SK-N-SH (cell line): ENCODE data around the gene FAM228B.

Source experiments
- CTCF ChIP-seq: fragments of 200-600 bp; sonication (generic); IDR thresholded peaks from 2 replicates; pipeline ENCODE4 v1.6.1; 2017; ENCODE audit warnings: antibody characterized with exemption, mild to moderate bottlenecking, moderate library complexity
- EZH2phosphoT487 ChIP-seq: fragments of 200-600 bp; sonication (generic); IDR thresholded peaks from 2 replicates; pipeline ENCODE4 v1.6.1; 2017; ENCODE audit warnings: low read depth, mixed run types, mild to moderate bottlenecking, antibody characterized with exemption, moderate library complexity, borderline replicate concordance
- FOSL2 ChIP-seq: IDR thresholded peaks from 2 replicates; pipeline ENCODE4 v1.4.0; 2012; ENCODE audit warnings: low read depth, mild to moderate bottlenecking, moderate library complexity, borderline replicate concordance
- FOXJ3 ChIP-seq: sonication (generic); formaldehyde crosslinking; IDR thresholded peaks from 2 replicates; pipeline ENCODE4 v1.5.1; 2020; ENCODE audit warnings: mild to moderate bottlenecking, missing genetic modification reagents
- MXI1 ChIP-seq: IDR thresholded peaks from 2 replicates; pipeline ENCODE4 v1.6.1; 2012; ENCODE audit warnings: mild to moderate bottlenecking, low read depth, low read length, improper control_type of control experiment
- NRF1 ChIP-seq: IDR thresholded peaks from 2 replicates; pipeline ENCODE4 v1.6.1; 2012; ENCODE audit warnings: low read depth, mild to moderate bottlenecking, low read length
- POLR2AphosphoS5 ChIP-seq: IDR thresholded peaks from 2 replicates; pipeline ENCODE4 v1.6.1; 2012; ENCODE audit warnings: low read depth, low read length
- YY1 ChIP-seq: IDR thresholded peaks from 2 replicates; pipeline ENCODE4 v1.4.0; 2012; ENCODE audit warnings: low read depth, mild to moderate bottlenecking

GRCh38 chr2:24199968-24200590 is 76.8 kb downstream of the FAM228B start:
- TF ChIP-seq CTCF (no peak), POLR2AphosphoS5 (no peak), EZH2phosphoT487 (no peak), MXI1 (no peak), NRF1 (no peak), FOSL2 (no peak), YY1 (no peak), FOXJ3 (CRISPR knock-in tag) (no peak)
